Endothelial cell of umbilical vein (primary cell): ENCODE measurements around the gene CDC34. TPM values are rescaled to one million over a fixed set of nuclear protein-coding genes. Genes with fewer than 3 reads are reported as not detected.
A peak's percentile ranks its signal among the peaks of the same experiment; 100 is the strongest.

Experiments used
- BruUV-seq: library from RNA; stranded (reverse); fragments of 400-500 nt; replicated peaks from 2 replicates; lab custom pipeline; 2021; lab: Mats Ljungman, UMichigan
- CTCF ChIA-PET: fragments of 300-600, 350-600 bp; sonication (Branson Sonifier 250); formaldehyde crosslinking; loops from one replicate; lab custom pipeline; 2021; ENCODE audit warnings: antibody characterized with exemption, inconsistent platforms; lab: Charles Lee
- POLR2A ChIA-PET: fragments of 300-600, 350-600 bp; sonication (Branson Sonifier 250); formaldehyde crosslinking; loops from one replicate; lab custom pipeline; 2021; ENCODE audit warnings: antibody characterized with exemption, inconsistent platforms; lab: Charles Lee
- DNase-seq: peaks from one replicate; pipeline ENCODE4 v3.0.0-alpha.2; 2011; ENCODE audit warnings: low read depth, low spot score
- FAIRE-seq: peaks from 2 replicates; lab custom pipeline; 2011; peaks lifted over from hg19 to GRCh38; lab: Jason Lieb, UNC
- H2AFZ ChIP-seq: 2 replicates; pipeline ENCODE4 v1.6.0; 2012; ENCODE audit warnings: low read depth, low read length, control low read depth, inconsistent platforms
- H3K27ac ChIP-seq: 2 replicates; pipeline ENCODE4 v1.5.1; 2011; ENCODE audit warnings: low read depth, mild to moderate bottlenecking, control low read depth, low read length, moderate library complexity; ENCODE audit not compliant: insufficient read depth
- H3K27me3 ChIP-seq, 2 experiments: 2 replicates each; pipeline versions ENCODE4 v1.6.0 to v1.6.1; 2011; ENCODE audit warnings: low read length in 2 of 2, mixed read lengths in 1 of 2; ENCODE audit not compliant: control insufficient read depth in 2 of 2, insufficient read depth in 2 of 2
- H3K36me3 ChIP-seq, 2 experiments: 2 replicates in 1 of 2; 3 replicates in 1 of 2; pipeline ENCODE4 v1.5.1; 2011; ENCODE audit warnings: low read length in 2 of 2, mild to moderate bottlenecking in 1 of 2, moderate library complexity in 1 of 2; ENCODE audit not compliant: control insufficient read depth in 2 of 2, insufficient read depth in 2 of 2; ENCODE audit errors: extremely low read depth in 1 of 2
- H3K4me1 ChIP-seq: 3 replicates; pipeline ENCODE4 v1.5.1; 2011; ENCODE audit warnings: mild to moderate bottlenecking, low read length; ENCODE audit not compliant: control insufficient read depth, insufficient read depth; ENCODE audit errors: extremely low read depth
- H3K4me2 ChIP-seq: 2 replicates; pipeline ENCODE4 v1.6.1; 2011; ENCODE audit warnings: low read length, control low read depth, mixed read lengths; ENCODE audit not compliant: insufficient read depth
- H3K4me3 ChIP-seq, 3 experiments: fragments of 200-600 bp in 1 of 3; sonication (generic), shearing (Covaris generic) in 1 of 3; replicated peaks in 1 of 3; 2 replicates each; pipeline ENCODE4 v1.5.1; 2011 to 2016; ENCODE audit warnings: control low read depth in 3 of 3, low read length in 3 of 3, mild to moderate bottlenecking in 2 of 3, inconsistent platforms in 1 of 3, low read depth in 1 of 3, moderate library complexity in 1 of 3; ENCODE audit not compliant: insufficient read depth in 1 of 3
- H3K79me2 ChIP-seq: 2 replicates; pipeline ENCODE4 v1.6.0; 2012; ENCODE audit warnings: low read length, inconsistent platforms; ENCODE audit not compliant: control insufficient read depth, insufficient read depth
- H3K9ac ChIP-seq: replicated peaks from 2 replicates; pipeline ENCODE3; 2011; ENCODE audit warnings: low read length, control low read depth; ENCODE audit not compliant: insufficient read depth; ENCODE audit errors: extremely low read depth
- H3K9me1 ChIP-seq: replicated peaks from 3 replicates; pipeline ENCODE4 v1.6.0; 2011; ENCODE audit warnings: mild to moderate bottlenecking, low read length; ENCODE audit not compliant: control insufficient read depth, insufficient read depth; ENCODE audit errors: extremely low read depth
- H3K9me3 ChIP-seq: replicated peaks from 2 replicates; pipeline ENCODE4 v1.5.1; 2012; ENCODE audit warnings: low read length, inconsistent platforms; ENCODE audit not compliant: control insufficient read depth, insufficient read depth
- H4K20me1 ChIP-seq: replicated peaks from 2 replicates; pipeline ENCODE3; 2011; ENCODE audit warnings: mild to moderate bottlenecking, low read length; ENCODE audit not compliant: control insufficient read depth, insufficient read depth; ENCODE audit errors: extremely low read depth
- CTCF ChIP-seq, 2 donors: IDR thresholded peaks; 1 replicate in 1 of 2; 2 replicates in 1 of 2; pipeline ENCODE4 v1.5.1; 2011; ENCODE audit warnings: low read length in 2 of 2, mild to moderate bottlenecking in 2 of 2, moderate library complexity in 2 of 2, control low read depth in 1 of 2, inconsistent platforms in 1 of 2, low read depth in 1 of 2; ENCODE audit not compliant: insufficient read depth in 1 of 2; ENCODE audit errors: extremely low read depth in 1 of 2
- EZH2 ChIP-seq: IDR thresholded peaks from 2 replicates; pipeline ENCODE4 v1.6.1; 2012; ENCODE audit warnings: borderline replicate concordance, low read depth, mild to moderate bottlenecking, moderate library complexity, low read length, inconsistent platforms; ENCODE audit not compliant: severe bottlenecking
- FOS ChIP-seq: IDR thresholded peaks from 2 replicates; pipeline ENCODE4 v1.6.1; 2011; ENCODE audit warnings: mild to moderate bottlenecking, low read length, moderate library complexity, borderline replicate concordance; ENCODE audit not compliant: insufficient read depth
- GATA2 ChIP-seq: IDR thresholded peaks from 2 replicates; pipeline ENCODE4 v1.7.0; 2011; ENCODE audit warnings: low read depth, mild to moderate bottlenecking, moderate library complexity, mixed read lengths, low read length; ENCODE audit not compliant: insufficient read length, insufficient read depth
- JUN ChIP-seq: IDR thresholded peaks from 2 replicates; pipeline ENCODE4 v1.6.1; 2011; ENCODE audit warnings: borderline replicate concordance, low read depth; ENCODE audit not compliant: insufficient read length, insufficient read depth
- MYC ChIP-seq: IDR thresholded peaks from one replicate; pipeline ENCODE4 v1.6.1; 2011; ENCODE audit warnings: mild to moderate bottlenecking, low read depth, low read length
- POLR2A ChIP-seq: IDR thresholded peaks from 2 replicates; pipeline ENCODE4 v1.6.1; 2012; ENCODE audit warnings: low read depth, mild to moderate bottlenecking, control low read depth, low read length
- POLR2AphosphoS5 ChIP-seq: IDR thresholded peaks from 2 replicates; pipeline ENCODE4 v1.6.1; 2012; ENCODE audit warnings: low read depth, mild to moderate bottlenecking, control low read depth, low read length, moderate library complexity; ENCODE audit not compliant: insufficient read depth
- dilution Hi-C: fragments of 300-500 bp; cut with MboI; formaldehyde crosslinking; loops from one replicate; pipeline ENCODE4 v1.15.0; 2019; ENCODE audit warnings: low sequenced_read_pairs; ENCODE audit not compliant: extremely low pct_ligation_motif_present
- intact Hi-C: fragments of 100-400 bp; cut with micrococcal nuclease; formaldehyde crosslinking; loops from one replicate; pipeline ENCODE4 v1.10.0; 2022
- polyA plus RNA-seq, 4 experiments: library from polyadenylated mRNA; depleted of rRNA in 3 of 4; stranded (reverse) in 3 of 4; unstranded in 1 of 4; fragments of >200 nt; gene quantifications; 2 replicates each; pipeline versions ENCODE4 v1.2.1 to v1.2.3, GENCODE V29; 2011 to 2012; ENCODE audit warnings: missing spikeins in 1 of 4
- total RNA-seq: library from RNA; stranded (reverse); gene quantifications from 2 replicates; pipeline ENCODE4 v1.2.3, GENCODE V29; 2021

CDC34 gene
- total and polyA plus RNA-seq, 2 donors (not counting 3 experiments of a cell fraction or from before 2014, with no cell fraction given): 90.4 to 92.9 TPM

DNA sequence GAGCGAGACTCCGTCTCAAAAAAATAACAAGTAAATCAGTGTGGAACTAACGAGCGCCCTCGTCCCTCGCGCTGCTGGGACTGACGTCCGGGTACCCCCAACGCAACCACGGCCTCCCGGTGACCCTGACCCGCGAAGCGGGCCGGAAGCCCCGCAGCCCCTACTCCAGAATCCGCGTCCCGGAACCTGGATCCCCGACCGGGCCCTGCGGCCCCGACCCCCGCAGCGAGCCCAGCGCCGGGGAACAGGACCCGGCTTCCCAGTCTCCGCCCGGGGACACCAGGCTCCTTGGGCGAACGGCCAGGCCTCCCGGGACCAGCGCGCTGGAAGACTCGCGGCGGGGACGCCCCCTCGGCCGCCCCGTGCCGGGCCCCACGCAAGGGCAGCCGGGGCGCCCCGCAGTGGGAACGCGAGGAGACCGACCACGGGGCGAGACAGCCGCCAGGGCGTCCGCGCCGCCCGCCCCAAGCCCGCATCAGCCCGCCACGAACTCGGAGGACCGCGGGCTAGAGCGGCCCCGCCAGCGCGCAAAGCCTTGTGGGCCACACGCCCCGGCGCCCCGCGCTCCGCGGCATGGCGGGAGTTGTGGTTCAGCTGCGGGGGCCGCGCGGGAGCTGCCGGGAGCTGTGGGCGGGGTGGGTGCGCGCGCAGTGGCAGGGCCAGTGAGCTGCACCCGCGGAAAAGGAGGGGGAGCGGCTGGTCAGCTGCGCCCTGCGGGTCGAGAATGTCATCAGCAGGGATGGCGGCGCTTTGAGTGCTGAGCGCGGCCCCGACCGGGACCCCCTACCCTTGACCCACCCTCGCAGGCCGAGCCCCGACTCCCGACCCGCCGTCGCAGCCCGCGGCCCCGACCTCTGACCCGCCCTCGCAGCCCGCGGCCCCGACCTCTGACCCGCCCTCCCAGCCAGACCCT lies 42.8 kb upstream of the CDC34 start:
- TF ChIP-seq POLR2A: peak; percentile 87
- TF ChIP-seq MYC: no peak
- no peak for TF ChIP-seq FOS
- TF ChIP-seq GATA2: no peak
- TF ChIP-seq CTCF (IDR thresholded peaks at IDR 0.05; ENCODE audit: extremely low read depth in 1 of 2, insufficient read depth in 1 of 2, low read depth in 1 of 2, low read length in 2 of 2): no peak
- peak; percentile 97 for TF ChIP-seq POLR2AphosphoS5
- no peak for TF ChIP-seq JUN
- no peak for TF ChIP-seq EZH2
- H3K4me1 ChIP-seq: peaks cover 7% of the 10 kb centered on the region
- H3K36me3 ChIP-seq: no peaks in the 10 kb centered on the region
- no peaks in the 10 kb centered on the region for H3K9me3 ChIP-seq
- dilution Hi-C loops: no loop called here
- peak overlapping the region; percentile 53 to 77 (median 65) for H3K4me3 ChIP-seq
- H3K79me2 ChIP-seq: no peaks in the 10 kb centered on the region
- CTCF ChIA-PET: interaction anchor here (1.0 to 1.4 kb wide), 2 partner anchors 18 to 22 kb away, joined by 7 to 10 read pairs; no protein-coding TSS in a partner anchor
- peak overlapping the region; percentile 94 for H3K9ac ChIP-seq
- peak overlapping the region; percentile 74 for H2AFZ ChIP-seq
- POLR2A ChIA-PET: interaction anchor here (0.8 kb wide), 1 partner anchor 179 kb away, joined by 3 read pairs; no protein-coding TSS in a partner anchor
- peak overlapping the region; percentile 52 for H3K4me2 ChIP-seq
- BruUV-seq: TSS peak; percentile 75
- peak; percentile 94 for DNase-seq
- no peaks in the 10 kb centered on the region for H3K9me1 ChIP-seq
- FAIRE-seq: peak; percentile 89
- no peaks in the 10 kb centered on the region for H4K20me1 ChIP-seq
- no peaks in the 10 kb centered on the region for H3K27me3 ChIP-seq
- intact Hi-C loops: loop anchor here (1.0 to 10.0 kb wide), 3 partner anchors 19 to 146 kb away; partner anchors contain the start of genes MIER2 and TPGS1
- peak overlapping the region; percentile 92 for H3K27ac ChIP-seq
